Measurements from ENCODE around the gene CD72.

DNA sequence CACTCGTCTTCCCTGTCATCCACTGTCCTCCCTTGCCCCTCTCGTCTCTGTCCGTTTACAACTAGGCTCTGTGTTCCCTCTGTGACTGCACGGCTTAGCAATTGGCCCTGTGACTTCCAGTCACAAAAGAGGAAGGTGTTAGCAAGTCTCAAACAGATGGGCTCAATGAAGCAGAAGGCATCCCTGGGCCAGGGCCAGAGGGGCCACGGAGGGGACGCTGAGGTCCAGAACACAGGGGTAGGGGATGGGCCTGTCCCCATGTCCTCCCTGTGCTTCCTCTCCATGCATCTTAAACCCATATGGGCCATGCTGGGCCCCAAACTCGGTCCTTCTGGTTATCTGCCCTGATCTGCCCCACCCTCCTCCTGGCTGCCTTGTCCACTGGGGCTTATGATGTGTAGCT, at the start of gene CD72:
- TF ChIP-seq ZNF274 (IDR thresholded peaks at IDR 0.05; ENCODE audit: low read depth, low read length) (no peak), YY1 (IDR thresholded peaks at IDR 0.05; ENCODE audit: insufficient read depth, insufficient read length) (no peak)
